Limb (tissue), 2 donors: ENCODE results near the gene TACR2.

ENCODE experiments used
- DNase-seq, 2 donors: peaks; one replicate each; pipeline ENCODE4 v3.0.0-alpha.2; 2016; ENCODE audit errors: extremely low spot score in 2 of 2

TACR2 gene

DNA sequence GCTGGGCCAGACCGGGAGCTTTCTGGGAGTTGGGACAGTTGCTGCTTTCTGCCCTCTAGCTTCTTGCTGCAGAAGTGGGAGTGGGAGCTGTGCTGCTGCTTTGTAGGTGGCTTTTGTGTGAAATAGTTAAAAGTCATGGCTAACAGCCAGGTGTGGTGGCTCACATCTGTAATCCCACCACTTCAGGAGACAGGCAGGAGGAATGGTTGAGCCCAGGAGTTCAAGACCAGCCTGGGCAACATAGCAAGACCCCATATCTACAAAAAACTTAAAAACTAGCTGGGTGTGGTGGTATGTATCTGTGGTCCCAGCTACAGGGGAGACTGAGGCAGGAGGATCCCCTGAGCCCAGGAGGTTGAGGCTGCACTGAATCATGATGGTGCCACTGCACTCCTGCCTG, 13.7 kb downstream of the TACR2 start:
- DNase-seq: no peak

DNA sequence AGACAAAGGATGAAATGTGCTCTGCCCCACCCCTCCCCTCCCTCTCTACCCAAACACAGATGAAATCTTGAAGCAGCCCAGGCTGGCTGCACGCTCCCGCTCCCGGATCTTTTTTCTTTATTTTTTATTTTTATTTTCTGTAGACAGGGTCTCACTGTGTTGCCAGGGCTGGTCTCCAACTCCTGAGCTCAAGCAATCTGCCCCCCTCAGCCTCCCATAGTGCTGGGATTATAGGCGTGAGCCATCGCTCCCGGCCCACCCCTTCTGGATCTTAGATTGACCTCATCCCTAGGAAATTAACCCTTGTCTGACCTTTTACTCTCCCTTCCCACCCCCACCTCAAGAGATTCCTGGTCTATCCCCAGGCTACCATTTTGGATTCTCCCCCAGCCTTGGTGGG, 14.3 kb downstream of the TACR2 start:
- no peak for DNase-seq

DNA sequence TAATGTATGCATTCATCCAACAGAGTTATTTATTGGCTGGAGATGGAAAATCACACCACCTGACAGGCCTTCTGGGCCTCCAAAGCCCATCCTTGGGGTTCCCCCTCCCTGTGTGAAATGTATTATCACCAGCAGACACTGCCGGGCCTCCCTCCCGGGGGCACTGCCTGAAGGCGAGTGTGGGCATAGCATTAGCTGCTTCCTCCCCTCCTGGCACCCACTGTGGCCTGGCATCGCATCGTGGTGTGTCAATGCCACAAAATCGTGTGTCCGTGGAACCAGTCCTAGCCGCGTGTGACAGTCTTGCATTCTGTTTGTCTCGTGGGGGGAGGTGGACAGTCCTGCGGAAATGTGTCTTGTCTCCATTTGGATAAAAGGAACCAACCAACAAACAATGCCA, 15.3 kb downstream of the TACR2 start:
- DNase-seq: no peak

- DNase-seq: no peak
These were observed 15.8 kb downstream of the TACR2 start for GRCh38 chr10:69400936-69401335.

DNA sequence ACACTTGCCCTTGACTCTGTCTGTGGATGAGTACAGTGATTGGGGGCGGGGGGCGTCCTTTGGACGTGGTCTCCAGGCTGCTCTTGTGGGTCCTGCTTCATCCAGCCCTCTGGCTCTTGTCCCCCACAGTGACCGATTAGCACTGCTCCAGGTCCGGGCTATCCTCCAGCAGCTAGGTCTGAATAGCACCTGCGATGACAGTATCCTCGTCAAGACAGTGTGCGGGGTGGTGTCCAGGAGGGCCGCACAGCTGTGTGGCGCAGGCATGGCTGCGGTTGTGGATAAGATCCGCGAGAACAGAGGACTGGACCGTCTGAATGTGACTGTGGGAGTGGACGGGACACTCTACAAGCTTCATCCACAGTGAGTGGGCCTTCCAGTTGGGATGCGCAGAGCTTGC, 18.3 kb downstream of the TACR2 start:
- no peak for DNase-seq

DNA sequence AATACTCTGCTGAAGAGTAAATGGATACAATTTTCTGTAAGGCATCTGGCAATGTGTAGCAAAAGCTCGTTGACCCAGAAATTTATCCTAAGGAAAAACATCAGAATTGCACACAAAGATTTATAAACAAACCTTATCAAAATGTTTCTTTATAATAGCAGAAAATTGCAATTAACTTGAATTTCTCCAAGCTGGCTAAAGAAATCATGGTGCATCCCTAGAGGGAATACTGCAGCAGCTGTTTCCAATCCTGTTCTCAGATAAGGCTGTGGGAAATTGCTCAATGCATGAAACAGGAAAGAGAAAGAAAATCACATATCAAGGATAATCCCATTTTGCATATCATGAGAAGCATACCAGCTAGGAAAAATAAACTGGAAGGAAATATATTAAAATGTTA, 18.7 kb downstream of the TACR2 start:
- peak in 1 of 2 donors; percentile 38 for DNase-seq

- DNase-seq: no peak
These were observed 22.7 kb downstream of the TACR2 start for GRCh38 chr10:69394020-69394419.

GRCh38 chr10:69392481-69393000, 24.2 kb downstream of the TACR2 start:
- peak; percentile 74 to 87 for DNase-seq

DNA sequence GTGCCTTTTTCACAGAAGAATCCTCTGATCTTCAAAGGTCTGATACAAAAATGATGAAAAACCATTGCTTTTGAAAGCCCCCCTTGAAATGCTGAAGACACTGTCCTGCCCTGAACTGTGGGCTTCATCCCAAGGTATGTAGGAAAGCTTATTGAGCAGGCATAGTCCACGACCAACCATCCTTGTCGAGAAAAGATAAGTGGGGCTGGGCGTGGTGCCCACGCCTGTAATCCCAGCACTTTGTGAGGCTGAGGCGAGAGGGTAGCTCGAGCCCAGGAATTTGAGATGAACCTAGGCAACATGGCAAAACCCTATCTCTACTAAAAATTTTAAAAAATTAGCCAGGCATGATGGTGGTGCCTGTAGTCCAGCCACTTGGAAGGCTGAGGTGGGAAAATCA, 25.6 kb downstream of the TACR2 start:
- no peak for DNase-seq

- no peak for DNase-seq
These were observed 26.8 kb downstream of the TACR2 start for GRCh38 chr10:69389827-69390490.

DNA sequence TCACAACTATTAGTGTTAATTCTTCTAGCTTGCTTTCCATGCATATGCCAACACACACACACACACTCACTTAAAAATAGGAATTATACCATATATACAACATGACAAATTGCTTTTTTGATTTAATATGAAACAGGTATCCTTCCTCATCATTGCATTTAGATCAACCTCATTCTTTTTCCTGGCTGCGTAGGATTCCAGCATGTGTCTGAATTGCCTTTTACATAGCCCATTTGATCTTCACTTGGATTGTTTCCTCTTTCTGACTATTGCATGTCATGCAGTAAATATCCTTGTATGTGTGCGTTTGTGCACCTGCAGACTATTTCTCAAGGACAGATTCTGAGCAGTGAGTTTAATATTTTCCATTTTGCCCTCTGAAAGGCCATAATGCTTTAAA, 28.2 kb downstream of the TACR2 start:
- no peak for DNase-seq

- no peak for DNase-seq
These were observed 29.2 kb downstream of the TACR2 start for GRCh38 chr10:69387500-69387899.

DNA sequence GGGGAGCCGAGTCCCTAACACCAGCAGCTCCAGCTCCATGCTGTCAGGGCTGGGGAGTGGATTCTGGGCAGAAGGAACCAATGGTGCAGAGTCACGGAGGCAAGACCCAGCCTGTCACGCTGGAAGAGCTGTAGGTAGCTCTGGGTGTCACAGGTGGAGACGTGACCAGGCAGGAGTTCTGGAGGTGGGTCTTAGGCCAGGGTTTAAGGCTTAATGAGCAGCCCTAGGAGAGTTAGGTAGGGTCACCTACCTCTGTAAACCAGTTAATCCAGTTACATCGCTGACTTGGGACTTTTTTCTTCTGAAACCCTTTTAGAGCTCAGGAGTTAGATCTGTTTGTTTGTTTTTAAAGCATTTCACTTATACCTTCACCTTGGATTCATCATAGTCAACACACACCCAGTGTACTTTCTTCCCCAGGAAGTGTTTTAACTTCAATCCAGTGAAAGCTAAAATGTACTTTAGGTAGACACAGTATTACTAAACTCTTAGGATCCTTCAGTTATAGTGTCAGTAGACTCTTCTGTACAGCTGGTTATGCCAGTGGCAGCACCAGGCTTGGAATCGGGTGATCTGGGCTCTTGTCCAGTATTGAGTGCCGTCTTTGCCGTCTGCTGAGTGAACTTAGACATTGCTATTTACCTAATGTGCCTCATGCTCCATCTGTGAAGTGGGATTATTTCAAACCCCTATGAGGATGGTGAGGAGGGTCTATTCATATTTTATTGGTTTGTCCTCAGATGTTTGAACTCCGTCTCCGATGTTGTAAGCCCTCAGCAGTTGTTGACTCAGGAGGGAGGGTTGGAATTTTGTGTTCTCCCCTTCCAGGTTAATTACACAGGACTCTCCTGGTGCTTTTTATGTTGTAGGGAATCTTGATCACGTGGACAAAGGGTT, 31.0 kb downstream of the TACR2 start:
- DNase-seq: no peak

GRCh38 chr10:69384320-69384719, 32.4 kb downstream of the TACR2 start:
- no peak for DNase-seq

- no peak for DNase-seq
These were observed 33.2 kb downstream of the TACR2 start for GRCh38 chr10:69383558-69383957.

GRCh38 chr10:69382382-69383117, 34.2 kb downstream of the TACR2 start:
- no peak for DNase-seq

- DNase-seq: no peak
These were observed 36.9 kb downstream of the TACR2 start for GRCh38 chr10:69379800-69380199.

GRCh38 chr10:69377933-69378332, 38.8 kb downstream of the TACR2 start:
- DNase-seq: no peak

- no peak for DNase-seq
These were observed 39.5 kb downstream of the TACR2 start for GRCh38 chr10:69377191-69377590.

DNA sequence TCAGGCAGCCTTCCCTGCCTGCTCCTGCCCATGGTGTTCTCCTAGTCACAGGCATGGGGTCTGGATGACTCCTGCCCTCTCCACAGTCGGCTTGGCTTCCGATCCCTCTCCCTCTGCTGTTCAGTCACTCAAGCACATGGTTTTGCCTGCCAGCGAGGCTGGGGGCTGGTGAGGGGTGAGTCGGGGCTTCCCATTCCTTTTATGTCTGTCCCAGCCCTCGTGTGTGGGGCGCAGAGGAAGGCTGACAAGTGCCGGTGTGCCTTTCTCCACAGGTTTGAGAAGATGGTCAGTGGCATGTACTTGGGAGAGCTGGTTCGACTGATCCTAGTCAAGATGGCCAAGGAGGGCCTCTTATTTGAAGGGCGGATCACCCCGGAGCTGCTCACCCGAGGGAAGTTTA, 40.1 kb downstream of the TACR2 start:
- DNase-seq: no peak

DNA sequence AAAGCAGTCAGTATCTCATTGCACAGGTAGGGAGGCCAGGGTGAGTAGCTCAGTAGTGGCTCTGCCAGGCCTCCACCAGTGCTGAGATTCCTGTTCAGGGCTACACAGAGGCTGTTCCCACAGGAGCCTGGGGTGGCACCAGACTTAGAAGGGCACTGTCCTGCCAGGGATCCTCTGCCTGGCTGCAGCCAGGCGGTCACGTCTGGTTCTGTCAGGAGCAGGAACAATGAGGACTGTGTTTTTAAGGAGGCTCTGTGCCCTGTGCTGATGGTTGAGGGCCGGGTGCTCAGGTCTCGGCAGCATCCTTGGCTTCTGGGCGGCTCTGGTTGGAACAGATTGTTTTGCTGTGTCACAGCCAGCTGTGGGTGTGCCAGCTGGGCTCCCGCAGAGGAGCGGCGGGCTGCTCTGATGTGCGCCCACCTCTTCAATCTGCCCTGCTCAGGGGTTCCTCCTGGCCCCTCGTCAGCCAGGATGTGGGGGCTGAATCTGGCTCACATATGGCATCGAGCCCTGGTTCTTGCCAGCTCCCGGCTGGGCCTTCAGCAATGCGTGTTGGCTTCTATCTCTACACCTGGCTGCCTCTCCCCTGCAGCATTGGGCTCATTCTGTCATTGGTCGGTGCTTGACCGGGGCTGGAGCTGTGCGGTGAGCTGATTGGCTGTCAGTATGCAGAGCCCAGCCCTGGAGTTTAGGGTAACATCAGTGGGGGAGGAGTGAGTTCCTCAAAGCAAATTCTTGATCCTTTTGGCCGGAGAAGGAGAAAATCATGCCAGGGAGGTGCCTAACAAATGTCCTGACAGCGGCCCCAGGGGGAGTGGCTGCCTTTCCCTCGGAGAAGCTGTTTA, 41.2 kb downstream of the TACR2 start:
- DNase-seq: peak; percentile 29 to 55
